Psoas muscle (tissue), 8 donors: ENCODE results near the gene SULT6B1. TPM values are rescaled to one million over a fixed set of nuclear protein-coding genes. Genes with fewer than 3 reads are reported as not detected.

Source experiments
- ATAC-seq, 4 donors: fragments of 200-7000 bp; cut with Tn5 transposase; one replicate each; pipeline ENCODE4 v1.9.1; 2020; ENCODE audit warnings: moderate library complexity in 3 of 4, mild to moderate bottlenecking in 2 of 4
- DNase-seq, 2 donors: peaks; one replicate each; pipeline ENCODE4 v3.0.0-alpha.2; 2020
- H3K27ac ChIP-seq: fragments of 200-600 bp; one replicate; pipeline ENCODE4 v1.8.0; 2022
- H3K27me3 ChIP-seq, 3 donors: fragments of 200-600 bp in 1 of 3; one replicate each; pipeline versions ENCODE4 v1.6.1 to v1.8.0; 2013 to 2022; ENCODE audit warnings: low read length in 2 of 3, mild to moderate bottlenecking in 2 of 3, moderate library complexity in 1 of 3; ENCODE audit not compliant: insufficient read depth in 3 of 3
- H3K36me3 ChIP-seq, 2 donors: fragments of 200-600 bp in 1 of 2; one replicate each; pipeline versions ENCODE4 v1.6.1 to v1.8.0; 2013 to 2022; ENCODE audit warnings: low read depth in 1 of 2, mild to moderate bottlenecking in 1 of 2, moderate library complexity in 1 of 2; ENCODE audit not compliant: insufficient read depth in 1 of 2
- H3K4me1 ChIP-seq: fragments of 200-600 bp; one replicate; pipeline ENCODE4 v1.8.0; 2022
- H3K4me3 ChIP-seq: fragments of 200-600 bp; one replicate; pipeline ENCODE4 v1.8.0; 2022; ENCODE audit warnings: mild to moderate bottlenecking
- H3K9me3 ChIP-seq: fragments of 200-600 bp; one replicate; pipeline ENCODE4 v1.8.0; 2022
- CTCF ChIP-seq: fragments of 200-600 bp; IDR thresholded peaks from one replicate; pipeline ENCODE4 v1.8.0; 2022; ENCODE audit warnings: antibody characterized with exemption
- WGBS, 3 donors: extraction: QIAGEN DNeasy Blood & Tissue Kit; methylation state at CpG; one replicate each; pipeline versions ENCODE4 v1.1.6 to v1.1.7; 2013; 5-methylcytosine and 5-hydroxymethylcytosine counted together
- intact Hi-C, 2 donors: fragments of 100-400 bp; cut with DNase I; formaldehyde crosslinking; loops; one replicate each; pipeline versions ENCODE4 v1.11.0 to v1.14.2; 2022
- polyA plus RNA-seq, 3 donors: library from polyadenylated mRNA; stranded (reverse); fragments of 200-250 nt; gene quantifications; one replicate each; pipeline ENCODE4 v1.2.3, GENCODE V29; 2013
- total RNA-seq, 4 donors: library from RNA; stranded (reverse); fragmentation: NEBNext Ultra II Directional in 2 of 4; extraction: Animal tissue kit (Norgen Biotek cat#: 25700) in 2 of 4; gene quantifications; one replicate each; pipeline versions ENCODE4 v1.2.1 to v1.2.4, GENCODE V29; 2021 to 2023
- donor health status: healthy with polysubstance abuse.
- donor health status: DM: no; HTN: no; CAD: no; lungs with moderate emphysema.
- donor health status: Bipolar disorder and iron deficiency.
- donor health status: healthy.
- donor health status: DM: yes; HTN: yes; CAD: no.
- donor health status: DM: no; HTN: no; CAD: no.
- donor health status: DM: no; HTN: no; CAD: no.
- donor health status: DM: yes; HTN: yes; CAD: no.

Gene SULT6B1
- total and polyA plus RNA-seq, 7 donors: not detected

GRCh38 chr2:37191253-37191652, 2.8 kb upstream of the SULT6B1 start:
- WGBS, 3 donors: 71 to 80% (median 73%) methylated on average over 4 of the region's 4 CpGs
- ATAC-seq: no peak
- Histone ChIP-seq H3K27me3 (no peaks in the 10 kb centered on the region), H3K27ac (no peak overlapping the region), H3K36me3 (no peaks in the 10 kb centered on the region), H3K4me3 (no peak overlapping the region), H3K4me1 (no peaks in the 10 kb centered on the region), H3K9me3 (no peaks in the 10 kb centered on the region)
- no peak for TF ChIP-seq CTCF
- intact Hi-C loops: no loop called here
- DNase-seq: no peak

GRCh38 chr2:37190290-37190689, 1.8 kb upstream of the SULT6B1 start:
- intact Hi-C loops: no loop called here
- no peak for TF ChIP-seq CTCF
- Histone ChIP-seq H3K4me3 (no peak overlapping the region), H3K27ac (no peak overlapping the region), H3K9me3 (no peaks in the 10 kb centered on the region), H3K27me3 (peaks cover 0 to 3% (median 0%) of the 10 kb centered on the region in 3 donors), H3K4me1 (no peaks in the 10 kb centered on the region), H3K36me3 (no peaks in the 10 kb centered on the region)
- ATAC-seq (no peak), DNase-seq (no peak)
- WGBS, 3 donors: 84 to 92% (median 86%) methylated on average over 4 of the region's 4 CpGs

DNA sequence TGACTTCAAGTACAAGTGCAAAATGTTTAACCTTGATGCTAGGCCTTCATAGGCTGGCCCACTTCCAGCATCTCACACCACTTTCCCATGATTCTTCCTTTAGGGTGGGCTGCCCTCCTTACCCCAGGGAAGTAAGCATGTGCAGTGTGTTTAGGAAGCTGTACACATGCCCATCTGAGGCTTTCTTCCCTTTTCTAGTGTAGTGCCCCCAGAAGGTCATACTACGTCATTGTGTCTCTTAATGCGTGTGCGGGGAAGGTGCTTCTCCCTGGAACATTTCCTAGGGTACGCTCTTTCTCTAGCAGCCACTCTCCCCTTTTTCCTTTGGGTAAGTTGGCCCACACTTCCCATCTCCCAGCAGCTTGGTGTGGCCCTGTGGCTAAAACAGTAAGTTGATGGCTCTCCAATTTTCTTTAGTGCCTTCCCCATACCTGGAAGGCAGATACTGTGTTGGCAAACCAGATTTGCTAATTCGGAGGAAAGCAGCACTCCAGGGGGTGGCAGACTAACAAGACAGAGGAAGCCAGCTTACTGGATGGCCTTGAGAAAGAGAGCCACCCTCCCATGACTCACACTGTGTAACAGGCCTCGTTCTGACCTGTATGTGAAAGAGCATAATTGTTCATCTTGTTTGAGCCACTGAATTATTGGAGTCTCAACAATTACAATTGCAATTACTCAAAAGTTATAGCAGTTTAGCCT, 1.1 kb upstream of the SULT6B1 start:
- DNase-seq (no peak), ATAC-seq (no peak)
- Histone ChIP-seq H3K9me3 (no peaks in the 10 kb centered on the region), H3K4me3 (no peak overlapping the region), H3K4me1 (no peaks in the 10 kb centered on the region), H3K27ac (no peak overlapping the region), H3K36me3 (no peaks in the 10 kb centered on the region), H3K27me3 (peaks cover 0 to 3% (median 0%) of the 10 kb centered on the region in 3 donors)
- intact Hi-C loops: no loop called here
- WGBS, 3 donors: 72 to 80% (median 76%) methylated on average over 6 of the region's 6 CpGs
- TF ChIP-seq CTCF: no peak

DNA sequence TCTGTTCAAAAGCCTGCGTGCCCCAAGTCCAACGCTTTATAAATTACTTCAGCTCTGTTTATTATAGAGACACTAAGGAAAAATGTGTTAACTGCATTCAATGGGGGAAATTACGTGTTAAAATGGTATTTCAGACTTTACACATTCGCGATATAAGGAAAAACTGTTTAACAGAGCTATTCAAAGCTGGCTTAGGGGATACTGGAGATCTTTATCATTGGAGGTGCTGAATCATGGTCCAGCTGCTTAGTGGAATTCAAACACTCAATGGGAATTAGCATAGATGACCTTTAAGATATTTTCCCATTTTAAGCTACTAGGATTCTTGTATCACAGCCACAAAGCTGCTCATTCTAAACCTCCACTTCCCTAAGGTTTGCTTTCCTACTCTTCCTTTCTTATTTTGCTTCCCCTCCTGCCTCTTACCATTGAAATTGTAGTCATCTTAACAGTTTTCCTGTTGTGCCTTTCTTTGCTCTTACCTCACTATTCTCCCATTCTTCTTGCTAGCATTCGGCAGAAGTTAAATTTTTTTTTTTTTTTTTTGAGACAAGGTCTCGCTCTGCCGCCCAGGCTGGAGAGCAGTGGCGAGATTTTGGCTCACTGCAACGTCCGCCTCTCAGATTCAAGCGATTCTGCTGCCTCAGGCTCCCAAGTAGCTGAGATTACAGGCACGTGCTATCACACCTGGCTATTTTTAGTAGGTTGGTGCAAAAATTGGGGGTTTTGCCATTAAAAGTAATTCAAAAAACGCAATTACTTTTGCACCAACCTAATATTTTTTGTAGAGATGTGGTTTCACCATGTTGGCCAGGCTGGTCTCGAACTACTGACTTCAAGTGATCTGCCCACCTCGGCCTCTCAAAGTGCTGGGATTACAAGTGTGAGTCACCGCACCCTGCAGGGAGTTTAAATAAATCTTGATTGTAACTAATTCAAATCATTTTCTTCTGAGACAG, 6.5 kb downstream of the SULT6B1 start:
- H3K27ac ChIP-seq: no peak overlapping the region
- no peaks in the 10 kb centered on the region for H3K9me3 ChIP-seq
- H3K27me3 ChIP-seq: peaks cover 0 to 8% (median 0%) of the 10 kb centered on the region in 3 donors
- no peak overlapping the region for H3K4me3 ChIP-seq
- WGBS, 3 donors: 78 to 79% (median 79%) methylated on average over 17 of the region's 17 CpGs
- H3K36me3 ChIP-seq: no peaks in the 10 kb centered on the region
- no peak for DNase-seq
- ATAC-seq: no peak
- H3K4me1 ChIP-seq: no peaks in the 10 kb centered on the region
- intact Hi-C loops: no loop called here
- no peak for TF ChIP-seq CTCF
